ENCODE measurements around the gene RAD21L1.

- TF ChIP-seq POLR2AphosphoS5 (IDR thresholded peaks at IDR 0.05; ENCODE audit: low read depth, low read length) (no peak), POLR2A (IDR thresholded peaks at IDR 0.05; ENCODE audit: low read depth, low read length) (no peak)
Measured at GRCh38 chr20:1206366-1207148, 19.3 kb upstream of the RAD21L1 start.
